SK-N-SH (cell line): ENCODE measurements around the gene VTI1B. TPM values are rescaled to one million over a fixed set of nuclear protein-coding genes. Genes with fewer than 3 reads are reported as not detected.

Experiments used
- CTCF ChIA-PET: fragments of 300-600, 350-600 bp; formaldehyde crosslinking; extraction: SDS; loops from one replicate; lab custom pipeline; 2021; lab: Yijun Ruan, JAX
- POLR2A ChIA-PET: fragments of 350-600 bp; sonication (Branson Sonifier 250); formaldehyde crosslinking; extraction: SDS; loops from one replicate; lab custom pipeline; 2020; ENCODE audit warnings: antibody characterized with exemption, inconsistent platforms; lab: Yijun Ruan, JAX
- DNase-seq: peaks from one replicate; pipeline ENCODE4 v3.0.0; 2012
- H2AFZ ChIP-seq: fragments of 200-600 bp; sonication (generic); 2 replicates; pipeline ENCODE4 v1.8.1; 2016; ENCODE audit warnings: antibody characterized with exemption, mild to moderate bottlenecking, low read depth
- H3F3A ChIP-seq: fragments of 200-600 bp; sonication (generic); replicated peaks from 2 replicates; pipeline ENCODE3; 2016; ENCODE audit warnings: antibody characterized with exemption, mild to moderate bottlenecking; ENCODE audit not compliant: insufficient read depth
- H3K27ac ChIP-seq, 2 experiments: fragments of 200-500 bp in 1 of 2; fragments of 200-600 bp in 1 of 2; sonication (Bioruptor generic) in 1 of 2; sonication (generic), shearing (Covaris generic) in 1 of 2; 2 replicates each; pipeline versions ENCODE4 v1.5.1 to v1.6.1; 2014 to 2016; ENCODE audit warnings: low read depth in 2 of 2, inconsistent platforms in 1 of 2, low read length in 1 of 2, mild to moderate bottlenecking in 1 of 2, mixed read lengths in 1 of 2
- H3K27me3 ChIP-seq: fragments of 200-600 bp; sonication (generic), shearing (Covaris generic); 2 replicates; pipeline ENCODE4 v1.6.1; 2016; ENCODE audit warnings: mixed run types; ENCODE audit not compliant: insufficient read depth
- H3K36me3 ChIP-seq, 2 experiments: fragments of 200-500 bp in 1 of 2; fragments of 200-600 bp in 1 of 2; sonication (Bioruptor generic) in 1 of 2; sonication (generic) in 1 of 2; replicated peaks in 1 of 2; 2 replicates each; pipeline versions ENCODE3 to v1.5.1; 2014 to 2016; ENCODE audit warnings: low read length in 1 of 2, mild to moderate bottlenecking in 1 of 2; ENCODE audit not compliant: insufficient read depth in 2 of 2, control insufficient read depth in 1 of 2
- H3K4me1 ChIP-seq, 2 experiments: fragments of 200-500 bp in 1 of 2; fragments of 200-600 bp in 1 of 2; sonication (Bioruptor generic) in 1 of 2; sonication (generic), shearing (Covaris generic) in 1 of 2; 2 replicates each; pipeline versions ENCODE4 v1.5.1 to v1.6.1; 2014 to 2016; ENCODE audit warnings: low read depth in 1 of 2, low read length in 1 of 2, mixed run types in 1 of 2; ENCODE audit not compliant: insufficient read depth in 2 of 2, control insufficient read depth in 1 of 2
- H3K4me2 ChIP-seq: fragments of 200-600 bp; sonication (generic), shearing (Covaris generic); 2 replicates; pipeline ENCODE4 v1.6.1; 2017; ENCODE audit warnings: mixed run types
- H3K4me3 ChIP-seq, 2 experiments: fragments of 200-500 bp in 1 of 2; fragments of 200-600 bp in 1 of 2; sonication (Bioruptor generic) in 1 of 2; sonication (generic), shearing (Covaris generic) in 1 of 2; 2 replicates each; pipeline versions ENCODE4 v1.5.1 to v1.8.1; 2014 to 2016; ENCODE audit warnings: low read depth in 2 of 2, inconsistent platforms in 1 of 2, low read length in 1 of 2, mild to moderate bottlenecking in 1 of 2, mixed read lengths in 1 of 2, moderate library complexity in 1 of 2
- H3K79me2 ChIP-seq: fragments of 200-600 bp; sonication (generic); 2 replicates; pipeline ENCODE4 v1.8.1; 2017; ENCODE audit warnings: mild to moderate bottlenecking; ENCODE audit not compliant: insufficient read depth
- H3K9ac ChIP-seq: fragments of 200-600 bp; sonication (generic); 2 replicates; pipeline ENCODE4 v1.6.1; 2017; ENCODE audit warnings: mixed run types
- H3K9me2 ChIP-seq: fragments of 200-600 bp; sonication (generic); 2 replicates; pipeline ENCODE4 v1.6.1; 2017; ENCODE audit warnings: mixed run types
- H3K9me3 ChIP-seq: fragments of 200-600 bp; sonication (generic); 2 replicates; pipeline ENCODE4 v1.6.1; 2017; ENCODE audit warnings: mixed run types, mild to moderate bottlenecking, moderate library complexity
- H4K20me1 ChIP-seq: fragments of 200-600 bp; sonication (generic); 2 replicates; pipeline ENCODE4 v1.6.1; 2017; ENCODE audit warnings: mild to moderate bottlenecking, mixed run types; ENCODE audit not compliant: insufficient read depth
- CHD2 ChIP-seq: fragments of 150-350 bp; IDR thresholded peaks from 2 replicates; pipeline ENCODE4 v1.6.1; 2018; ENCODE audit warnings: low read length; ENCODE audit not compliant: partially characterized antibody
- CTCF ChIP-seq: fragments of 200-600 bp; sonication (generic); IDR thresholded peaks from 2 replicates; pipeline ENCODE4 v1.6.1; 2017; ENCODE audit warnings: antibody characterized with exemption, mild to moderate bottlenecking, moderate library complexity
- EP300 ChIP-seq, 2 experiments: IDR thresholded peaks; 2 replicates each; pipeline versions ENCODE4 v1.4.0 to v1.6.1; 2012; ENCODE audit warnings: borderline replicate concordance in 1 of 2, low read depth in 1 of 2, low read length in 1 of 2
- FOXM1 ChIP-seq: IDR thresholded peaks from 2 replicates; pipeline ENCODE4 v1.4.0; 2012; ENCODE audit warnings: low read depth, mild to moderate bottlenecking
- GABPA ChIP-seq: IDR thresholded peaks from 2 replicates; pipeline ENCODE4 v1.4.0; 2012; ENCODE audit warnings: low read depth, mild to moderate bottlenecking
- MAX ChIP-seq: IDR thresholded peaks from 2 replicates; pipeline ENCODE4 v1.4.0; 2012; ENCODE audit warnings: low read depth
- MXI1 ChIP-seq: IDR thresholded peaks from 2 replicates; pipeline ENCODE4 v1.6.1; 2012; ENCODE audit warnings: mild to moderate bottlenecking, low read depth, low read length, improper control_type of control experiment
- NFIC ChIP-seq: IDR thresholded peaks from 2 replicates; pipeline ENCODE4 v1.4.0; 2012; ENCODE audit warnings: borderline replicate concordance
- NRF1 ChIP-seq: IDR thresholded peaks from 2 replicates; pipeline ENCODE4 v1.6.1; 2012; ENCODE audit warnings: low read depth, mild to moderate bottlenecking, low read length
- POLR2AphosphoS5 ChIP-seq: IDR thresholded peaks from 2 replicates; pipeline ENCODE4 v1.6.1; 2012; ENCODE audit warnings: low read depth, low read length
- RAD21 ChIP-seq: IDR thresholded peaks from 2 replicates; pipeline ENCODE4 v1.6.1; 2012; ENCODE audit warnings: mild to moderate bottlenecking, low read length
- RXRA ChIP-seq: IDR thresholded peaks from 2 replicates; pipeline ENCODE4 v1.4.0; 2012; ENCODE audit warnings: low read depth, mild to moderate bottlenecking, borderline replicate concordance
- TCF12 ChIP-seq: IDR thresholded peaks from 2 replicates; pipeline ENCODE4 v1.4.0; 2012
- TEAD4 ChIP-seq: IDR thresholded peaks from 2 replicates; pipeline ENCODE4 v1.4.0; 2012; ENCODE audit warnings: mild to moderate bottlenecking, borderline replicate concordance; ENCODE audit not compliant: insufficient read depth
- USF2 ChIP-seq: fragments of 150-350 bp; IDR thresholded peaks from 2 replicates; pipeline ENCODE4 v1.6.1; 2017; ENCODE audit warnings: antibody characterized with exemption, low read length, low read depth, borderline replicate concordance
- YY1 ChIP-seq: IDR thresholded peaks from 2 replicates; pipeline ENCODE4 v1.4.0; 2012; ENCODE audit warnings: low read depth, mild to moderate bottlenecking
- ZBTB33 ChIP-seq: IDR thresholded peaks from 2 replicates; pipeline ENCODE4 v1.4.0; 2012; ENCODE audit warnings: low read depth, borderline replicate concordance
- WGBS: methylation state at CpG from one replicate; pipeline ENCODE4 v1.1.6; 2017; ENCODE audit warnings: low lambda C conversion rate; 5-methylcytosine and 5-hydroxymethylcytosine counted together
- polyA plus RNA-seq, 3 experiments: library from polyadenylated mRNA; depleted of rRNA; stranded (reverse); fragments of >200 nt; gene quantifications; 2 replicates each; pipeline ENCODE4 v1.2.3, GENCODE V29; 2012

VTI1B gene
- polyA plus RNA-seq, 1 of the 3 experiments (the other 2 are of a cell fraction), result 59.2 TPM

GRCh38 chr14:67610491-67610890, 63.9 kb downstream of the VTI1B start:
- no peaks in the 10 kb centered on the region; the same call in 1 of the 2 replicates for H3K27me3 ChIP-seq
- no peaks in the 10 kb centered on the region for H4K20me1 ChIP-seq
- no peaks in the 10 kb centered on the region for H3K9me2 ChIP-seq
- WGBS, result 93% methylated on average over 1 of the region's 1 CpG
- H3K36me3 ChIP-seq, result no peaks in the 10 kb centered on the region
- no peaks in the 10 kb centered on the region for H3K79me2 ChIP-seq
- no peak overlapping the region for H3K9ac ChIP-seq
- no peak for TF ChIP-seq TCF12
- TF ChIP-seq TEAD4, result no peak
- TF ChIP-seq, all 33 proteins: peak for 0
- Histone ChIP-seq H3F3A (no peaks in the 10 kb centered on the region), H3K4me1 (no peaks in the 10 kb centered on the region), H3K27ac (no peak overlapping the region), H3K9me3 (no peaks in the 10 kb centered on the region), H2AFZ (no peak overlapping the region), H3K4me2 (no peak overlapping the region), H3K4me3 (no peak overlapping the region)
- CTCF ChIA-PET, result interaction anchor here (0.9 to 3.2 kb wide), 2 partner anchors 9 to 94 kb away, joined by 3 to 20 read pairs; no protein-coding TSS in a partner anchor
- POLR2A ChIA-PET, result no interaction called here
- no peak for DNase-seq

GRCh38 chr14:67609642-67610310, 64.7 kb downstream of the VTI1B start:
- Histone ChIP-seq H2AFZ (no peak overlapping the region), H3K4me1 (no peaks in the 10 kb centered on the region), H3K9me3 (no peaks in the 10 kb centered on the region), H4K20me1 (no peaks in the 10 kb centered on the region), H3K4me3 (no peak overlapping the region), H3K9ac (no peak overlapping the region), H3K79me2 (no peaks in the 10 kb centered on the region), H3K36me3 (no peaks in the 10 kb centered on the region), H3F3A (no peaks in the 10 kb centered on the region), H3K27me3 (no peaks in the 10 kb centered on the region; the same call in 1 of the 2 replicates), H3K27ac (no peak overlapping the region), H3K9me2 (no peaks in the 10 kb centered on the region), H3K4me2 (no peak overlapping the region)
- WGBS, result 47% methylated on average over 10 of the region's 10 CpGs
- no peak for DNase-seq
- no peak for TF ChIP-seq RAD21
- ChIA-PET CTCF (interaction anchor here (2.2 kb wide), 1 partner anchor 9 kb away, joined by 9 read pairs; no protein-coding TSS in a partner anchor), POLR2A (no interaction called here)

- no peaks in the 10 kb centered on the region for H3K9me2 ChIP-seq
- H3K9ac ChIP-seq, result no peak overlapping the region
- H2AFZ ChIP-seq, result no peak overlapping the region
- CTCF ChIA-PET, result interaction anchor here (0.6 to 2.2 kb wide), 2 partner anchors 11 to 223 kb away, joined by 3 to 9 read pairs; no protein-coding TSS in a partner anchor
- no peaks in the 10 kb centered on the region for H3K79me2 ChIP-seq
- WGBS, result 91% methylated on average over 5 of the region's 5 CpGs
- H3K4me2 ChIP-seq, result no peak overlapping the region
- H3K4me3 ChIP-seq, result no peak overlapping the region
- POLR2A ChIA-PET, result no interaction called here
- H3K9me3 ChIP-seq, result no peaks in the 10 kb centered on the region
- H3F3A ChIP-seq, result peaks cover under 1% of the 10 kb centered on the region
- no peaks in the 10 kb centered on the region for H3K4me1 ChIP-seq
- no peaks in the 10 kb centered on the region for H4K20me1 ChIP-seq
- H3K27me3 ChIP-seq, result no peaks in the 10 kb centered on the region
- H3K27ac ChIP-seq, result no peak overlapping the region
- no peaks in the 10 kb centered on the region for H3K36me3 ChIP-seq
- no peak for DNase-seq
- TF ChIP-seq FOXM1 (no peak), MXI1 (no peak), USF2 (no peak), CHD2 (no peak), POLR2AphosphoS5 (no peak), YY1 (no peak), MAX (no peak), ZBTB33 (no peak), CTCF (no peak), GABPA (no peak), EP300 (IDR thresholded peaks at IDR 0.05; ENCODE audit: borderline replicate concordance in 1 of 2, low read depth in 1 of 2, low read length in 1 of 2) (no peak), RXRA (no peak), NRF1 (no peak), NFIC (no peak), TEAD4 (no peak)
Observed at GRCh38 chr14:67607646-67608045, 66.8 kb downstream of the VTI1B start.
